ENCODE data around the gene SYT2. TPM values are rescaled to one million over a fixed set of nuclear protein-coding genes. Genes with fewer than 3 reads are reported as not detected.

Gene SYT2
- total and polyA plus RNA-seq, 8 donors: under 0.01 to 0.03 (median 0.03) TPM; not detected in 4

GRCh38 chr1:202576816-202577215 is 133.4 kb downstream of the SYT2 start:
- DNase-seq (no peak), ATAC-seq (peak; percentile 43 to 67 (median 60)), FAIRE-seq (no peak)
- no peaks in the 10 kb centered on the region for H3K27me3 ChIP-seq
- no peaks in the 10 kb centered on the region for H3K9me3 ChIP-seq
- no peak for TF ChIP-seq CTCF (IDR thresholded peaks at IDR 0.05)
- peaks cover 0 to 8% (median 0%) of the 10 kb centered on the region in 3 donors for H3K4me1 ChIP-seq
- H3K4me3 ChIP-seq: no peak overlapping the region
- H3K36me3 ChIP-seq: peaks cover 0 to 9% (median 4%) of the 10 kb centered on the region in 3 donors
- peak overlapping the region in 2 of 4 donors; percentile 46 to 48 for H3K27ac ChIP-seq
- intact Hi-C loops (cut with DNase I): no loop called here
- 39 to 66% methylated on average over 1 of the region's 1 CpG for WGBS, 2 donors

GRCh38 chr1:202575918-202576653 is 134.2 kb downstream of the SYT2 start:
- FAIRE-seq: no peak
- intact Hi-C loops (cut with DNase I): no loop called here
- no peak for DNase-seq
- Histone ChIP-seq H3K9me3 (no peaks in the 10 kb centered on the region), H3K4me3 (no peak overlapping the region), H3K27me3 (no peaks in the 10 kb centered on the region), H3K4me1 (peaks cover 0 to 8% (median 0%) of the 10 kb centered on the region in 3 donors), H3K36me3 (peaks cover 0 to 8% (median 0%) of the 10 kb centered on the region in 3 donors), H3K27ac (peak overlapping the region in 2 of 4 donors; percentile 24 to 48)
- WGBS, 2 donors: 72 to 76% methylated on average over 2 of the region's 2 CpGs
- peak in 1 of 4 donors; percentile 21 for ATAC-seq
- TF ChIP-seq CTCF (IDR thresholded peaks at IDR 0.05): no peak

DNA sequence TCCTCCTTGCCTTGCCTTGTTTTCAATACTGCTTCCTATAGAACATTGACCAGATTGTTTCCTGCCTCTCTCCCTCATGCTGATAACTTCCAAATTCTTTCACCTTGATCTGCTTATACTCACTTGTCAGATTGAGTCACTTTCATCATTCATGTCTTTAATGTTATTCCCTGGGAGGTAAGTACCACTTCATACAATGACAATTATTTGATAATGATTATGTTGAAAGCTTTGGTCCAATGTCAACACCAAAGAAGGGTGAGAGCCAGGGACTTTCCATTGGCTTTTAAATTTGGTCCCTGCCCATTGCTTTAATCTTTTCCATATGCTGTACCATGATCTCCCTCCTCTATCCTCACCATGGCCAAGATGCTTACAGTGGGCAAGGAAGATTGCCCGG is 137.4 kb downstream of the SYT2 start:
- peak in 1 of 4 donors; percentile 33 for ATAC-seq
- no peak for DNase-seq

DNA sequence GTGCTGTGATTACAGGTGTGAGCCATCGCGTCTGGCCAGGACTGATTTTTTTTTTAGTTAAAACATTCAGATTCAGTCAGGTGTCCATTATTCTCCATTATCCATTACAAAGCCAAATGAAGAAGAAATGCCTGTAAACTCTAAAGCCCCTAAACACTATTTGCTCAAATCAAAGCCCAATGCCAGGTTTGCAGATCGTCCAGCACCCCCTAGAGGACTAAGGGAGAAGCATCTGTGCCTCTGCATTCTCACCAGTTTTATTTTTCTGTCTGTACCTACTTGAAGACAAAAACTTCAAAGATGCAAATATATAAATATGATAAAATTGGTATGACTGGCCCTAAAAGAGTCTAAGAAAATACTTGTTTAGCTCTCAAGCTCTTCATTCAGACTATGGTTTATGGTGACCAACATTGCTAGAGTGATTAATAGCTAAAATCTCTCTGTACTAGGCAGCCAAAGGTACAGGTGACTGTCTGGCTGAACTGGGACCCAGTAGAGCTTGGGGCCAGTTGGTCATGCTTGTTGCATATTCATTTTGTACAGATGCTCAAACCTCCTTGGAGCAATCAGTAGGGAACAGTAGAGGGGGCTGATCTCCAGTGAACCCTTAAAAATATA is 138.4 kb downstream of the SYT2 start:
- 64% methylated on average over 3 of the region's 3 CpGs for WGBS, 2 donors
- Histone ChIP-seq H3K27ac (no peak overlapping the region), H3K4me1 (peaks cover 0 to 6% (median 0%) of the 10 kb centered on the region in 3 donors), H3K27me3 (no peaks in the 10 kb centered on the region), H3K36me3 (no peaks in the 10 kb centered on the region), H3K9me3 (no peaks in the 10 kb centered on the region), H3K4me3 (no peak overlapping the region)
- FAIRE-seq (no peak), ATAC-seq (peak in 3 of 4 donors; percentile 64 to 80 (median 75)), DNase-seq (peak in 1 of 6 donors; percentile 34)
- TF ChIP-seq CTCF (IDR thresholded peaks at IDR 0.05): peak; percentile 39 to 72 (median 64)
- intact Hi-C loops (cut with DNase I): no loop called here

More for the DNA sequence above, 137.4 kb downstream of the SYT2 start:
- FAIRE-seq: no peak
- 93 to 100% methylated on average over 1 of the region's 1 CpG for WGBS, 2 donors
- intact Hi-C loops (cut with DNase I): no loop called here
- Histone ChIP-seq H3K36me3 (no peaks in the 10 kb centered on the region), H3K4me1 (peaks cover 0 to 8% (median 0%) of the 10 kb centered on the region in 3 donors), H3K4me3 (no peak overlapping the region), H3K27me3 (no peaks in the 10 kb centered on the region), H3K27ac (no peak overlapping the region), H3K9me3 (no peaks in the 10 kb centered on the region)
- no peak for TF ChIP-seq CTCF (IDR thresholded peaks at IDR 0.05)
